ENCODE measurements around the gene MATN4. TPM values are rescaled to one million over a fixed set of nuclear protein-coding genes. Genes with fewer than 3 reads are reported as not detected.

The MATN4 gene
- total RNA-seq, 1 donor from 2014 or later = 0.26 TPM

DNA sequence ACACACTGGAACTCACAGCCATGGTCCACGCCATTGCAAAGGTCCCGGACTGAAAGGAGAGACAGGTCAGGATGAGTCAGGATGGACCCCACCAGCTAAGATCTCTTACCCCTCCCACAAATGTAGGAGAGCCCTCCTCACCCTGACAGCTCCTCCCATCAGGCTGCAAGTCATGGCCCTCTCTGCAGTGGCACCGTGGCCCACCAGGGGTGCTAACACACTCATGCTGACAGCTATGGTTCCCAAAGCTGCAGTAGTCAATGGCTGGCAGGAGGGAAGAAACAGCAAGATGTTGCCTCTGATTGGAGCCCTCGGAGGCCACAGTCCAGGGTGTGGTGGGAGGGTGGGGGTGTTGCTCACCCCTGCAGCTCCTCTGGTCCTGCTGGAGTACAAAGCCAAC lies 7.1 kb downstream of the MATN4 start:
- Histone ChIP-seq H3K4me3 (ENCODE audit: low read depth, low read length) (no peak overlapping the region), H3K36me3 (ENCODE audit: control insufficient read depth, insufficient read depth, low read length) (no peaks in the 10 kb centered on the region), H3K27me3 (ENCODE audit: control insufficient read depth, insufficient read depth, low read length) (peaks cover 5% of the 10 kb centered on the region)
- TF ChIP-seq, protein P1, sequence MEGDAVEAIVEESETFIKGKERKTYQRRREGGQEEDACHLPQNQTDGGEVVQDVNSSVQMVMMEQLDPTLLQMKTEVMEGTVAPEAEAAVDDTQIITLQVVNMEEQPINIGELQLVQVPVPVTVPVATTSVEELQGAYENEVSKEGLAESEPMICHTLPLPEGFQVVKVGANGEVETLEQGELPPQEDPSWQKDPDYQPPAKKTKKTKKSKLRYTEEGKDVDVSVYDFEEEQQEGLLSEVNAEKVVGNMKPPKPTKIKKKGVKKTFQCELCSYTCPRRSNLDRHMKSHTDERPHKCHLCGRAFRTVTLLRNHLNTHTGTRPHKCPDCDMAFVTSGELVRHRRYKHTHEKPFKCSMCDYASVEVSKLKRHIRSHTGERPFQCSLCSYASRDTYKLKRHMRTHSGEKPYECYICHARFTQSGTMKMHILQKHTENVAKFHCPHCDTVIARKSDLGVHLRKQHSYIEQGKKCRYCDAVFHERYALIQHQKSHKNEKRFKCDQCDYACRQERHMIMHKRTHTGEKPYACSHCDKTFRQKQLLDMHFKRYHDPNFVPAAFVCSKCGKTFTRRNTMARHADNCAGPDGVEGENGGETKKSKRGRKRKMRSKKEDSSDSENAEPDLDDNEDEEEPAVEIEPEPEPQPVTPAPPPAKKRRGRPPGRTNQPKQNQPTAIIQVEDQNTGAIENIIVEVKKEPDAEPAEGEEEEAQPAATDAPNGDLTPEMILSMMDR (IDR thresholded peaks at IDR 0.05; ENCODE audit: insufficient read depth, low read length, severe bottlenecking) = peak; percentile 30
- FAIRE-seq = no peak
- peak; percentile 31 for DNase-seq (ENCODE audit: low read depth)

- TF ChIP-seq, protein P1 (IDR thresholded peaks at IDR 0.05; ENCODE audit: insufficient read depth, low read length, severe bottlenecking) = no peak
- Histone ChIP-seq H3K4me3 (ENCODE audit: low read depth, low read length) (no peak overlapping the region), H3K27me3 (ENCODE audit: control insufficient read depth, insufficient read depth, low read length) (peaks cover 4% of the 10 kb centered on the region), H3K36me3 (ENCODE audit: control insufficient read depth, insufficient read depth, low read length) (no peaks in the 10 kb centered on the region)
- FAIRE-seq (no peak), DNase-seq (ENCODE audit: low read depth) (no peak)
These were observed 8.3 kb downstream of the MATN4 start for GRCh38 chr20:45299786-45300185.

DNA sequence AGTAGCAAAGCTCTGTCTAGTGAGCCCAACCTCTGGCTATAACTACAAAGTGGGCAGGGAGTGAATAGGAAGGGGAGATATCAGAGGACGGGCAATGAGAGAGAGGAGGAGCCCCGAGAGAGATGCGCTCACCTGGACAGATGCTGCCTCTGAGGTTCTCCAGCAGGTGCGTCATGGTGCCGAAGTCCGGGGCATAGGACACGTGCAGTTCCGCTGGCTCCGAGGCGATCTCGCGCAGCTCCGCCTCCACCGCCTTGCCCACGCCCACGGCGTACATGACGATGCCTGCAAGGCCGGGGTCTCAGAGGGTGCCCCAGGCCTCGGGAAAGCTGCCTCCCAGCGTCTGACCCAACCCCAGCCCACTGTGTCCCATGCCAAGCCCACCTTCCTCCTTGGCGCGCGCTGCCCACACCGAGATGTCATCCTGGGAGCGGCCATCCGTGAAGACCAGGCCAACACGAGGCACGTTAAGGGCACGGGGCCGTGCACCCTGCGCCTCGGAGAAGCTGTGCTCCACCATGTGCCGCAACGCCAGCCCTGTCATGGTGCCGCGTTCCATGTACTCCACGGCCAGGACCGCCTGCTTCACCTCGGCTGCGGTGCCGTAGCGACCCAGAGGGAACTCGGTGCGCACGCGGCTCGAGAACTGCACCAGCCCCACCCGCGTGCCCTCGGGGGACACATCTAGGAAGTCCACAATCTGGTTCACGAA lies 10.2 kb downstream of the MATN4 start:
- FAIRE-seq (no peak), DNase-seq (ENCODE audit: low read depth) (no peak)
- TF ChIP-seq, protein P1 (IDR thresholded peaks at IDR 0.05; ENCODE audit: insufficient read depth, low read length, severe bottlenecking) = no peak
- H3K27me3 ChIP-seq (ENCODE audit: control insufficient read depth, insufficient read depth, low read length) = peaks cover 3% of the 10 kb centered on the region
- no peaks in the 10 kb centered on the region for H3K36me3 ChIP-seq (ENCODE audit: control insufficient read depth, insufficient read depth, low read length)
- no peak overlapping the region for H3K4me3 ChIP-seq (ENCODE audit: low read depth, low read length)

DNA sequence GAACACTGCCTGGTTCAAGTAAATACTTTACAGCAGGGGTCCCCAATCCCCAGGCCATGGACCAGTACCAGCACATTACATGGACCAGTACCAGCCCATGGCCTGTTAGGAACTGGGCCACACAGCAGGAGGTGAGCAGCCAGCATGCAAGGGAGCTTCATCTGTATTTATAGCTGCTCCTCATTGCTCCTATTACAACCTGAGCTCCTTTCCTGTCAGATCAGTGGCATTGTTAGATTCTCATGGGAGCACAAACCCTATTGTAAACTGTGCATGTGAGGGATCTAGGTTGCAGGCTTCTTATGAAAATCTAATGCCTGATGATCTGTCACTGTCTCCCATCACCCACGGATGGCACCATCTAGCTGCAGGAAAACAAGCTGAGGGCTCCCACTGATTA lies 13.4 kb downstream of the MATN4 start:
- H3K27me3 ChIP-seq (ENCODE audit: control insufficient read depth, insufficient read depth, low read length) = peaks cover 5% of the 10 kb centered on the region
- TF ChIP-seq, protein P1 (IDR thresholded peaks at IDR 0.05; ENCODE audit: insufficient read depth, low read length, severe bottlenecking) = no peak
- no peaks in the 10 kb centered on the region for H3K36me3 ChIP-seq (ENCODE audit: control insufficient read depth, insufficient read depth, low read length)
- FAIRE-seq = no peak
- no peak overlapping the region for H3K4me3 ChIP-seq (ENCODE audit: low read depth, low read length)
- DNase-seq (ENCODE audit: low read depth) = no peak

DNA sequence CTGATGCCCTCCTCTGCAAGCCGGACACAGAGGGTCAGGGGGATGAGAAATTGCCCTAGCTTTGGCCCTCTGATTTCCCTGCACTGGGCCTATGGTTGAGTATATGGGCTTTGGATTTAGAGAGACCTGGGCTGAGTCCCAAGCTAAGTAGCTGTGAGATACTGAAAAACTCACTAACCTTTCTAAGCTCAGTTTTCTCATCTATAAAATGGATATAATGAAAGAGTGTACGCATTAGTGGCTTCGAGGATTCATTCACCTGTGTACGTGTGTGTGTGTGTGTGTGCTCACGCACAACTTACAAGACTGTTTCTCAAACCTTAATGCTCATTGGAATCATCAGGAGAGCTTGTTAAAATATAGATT lies 14.1 kb downstream of the MATN4 start:
- TF ChIP-seq, protein P1 (IDR thresholded peaks at IDR 0.05; ENCODE audit: insufficient read depth, low read length, severe bottlenecking) = no peak
- FAIRE-seq = no peak
- no peak for DNase-seq (ENCODE audit: low read depth)
- peaks cover 5% of the 10 kb centered on the region for H3K27me3 ChIP-seq (ENCODE audit: control insufficient read depth, insufficient read depth, low read length)
- no peak overlapping the region for H3K4me3 ChIP-seq (ENCODE audit: low read depth, low read length)
- H3K36me3 ChIP-seq (ENCODE audit: control insufficient read depth, insufficient read depth, low read length) = no peaks in the 10 kb centered on the region

Data from bronchial epithelial cell (primary cell).